Breast epithelium (tissue), 4 donors: ENCODE data around the gene FRMD4A. TPM values are rescaled to one million over a fixed set of nuclear protein-coding genes. Genes with fewer than 3 reads are reported as not detected.

Experiments
- DNase-seq, 2 donors: peaks; one replicate each; pipeline ENCODE4 v3.0.0-alpha.2; 2019; ENCODE audit warnings: low spot score in 2 of 2
- H3K27ac ChIP-seq, 2 donors: fragments of 200-600 bp; sonication (generic) in 1 of 2; one replicate each; pipeline ENCODE4 v1.5.1; 2016 to 2019; ENCODE audit warnings: mild to moderate bottlenecking in 1 of 2
- H3K27me3 ChIP-seq, 2 donors: fragments of 200-600 bp; sonication (generic) in 1 of 2; one replicate each; pipeline versions ENCODE4 v1.5.1 to v1.6.0; 2017 to 2019; ENCODE audit warnings: control low read depth in 1 of 2, mild to moderate bottlenecking in 1 of 2
- H3K36me3 ChIP-seq: fragments of 200-600 bp; one replicate; pipeline ENCODE4 v1.5.1; 2019
- H3K4me1 ChIP-seq, 2 donors: fragments of 200-600 bp; sonication (generic); one replicate each; pipeline ENCODE4 v1.5.1; 2016 to 2019; ENCODE audit warnings: control low read depth in 1 of 2
- H3K4me3 ChIP-seq, 3 donors: fragments of 200-600 bp; sonication (generic); 1 replicate in 2 of 3; 2 replicates in 1 of 3; pipeline ENCODE4 v1.5.1; 2016 to 2019; ENCODE audit warnings: mild to moderate bottlenecking in 3 of 3, moderate library complexity in 2 of 3
- H3K9me3 ChIP-seq, 2 donors: fragments of 200-600 bp; sonication (generic) in 1 of 2; one replicate each; pipeline ENCODE4 v1.5.1; 2016 to 2019; ENCODE audit warnings: control low read depth in 1 of 2
- CTCF ChIP-seq, 3 donors: fragments of 450-650 bp; IDR thresholded peaks; one replicate each; pipeline ENCODE4 v1.5.1; 2016 to 2017; ENCODE audit warnings: antibody characterized with exemption in 3 of 3, mild to moderate bottlenecking in 3 of 3, moderate library complexity in 3 of 3
- POLR2A ChIP-seq: fragments of 450-650 bp; IDR thresholded peaks from one replicate; pipeline ENCODE4 v1.6.1; 2016; ENCODE audit warnings: antibody characterized with exemption, mild to moderate bottlenecking, moderate library complexity
- POLR2AphosphoS5 ChIP-seq, 3 donors: sonication (generic); formaldehyde crosslinking; IDR thresholded peaks; one replicate each; pipeline ENCODE4 v1.6.1; 2017; ENCODE audit warnings: antibody characterized with exemption in 3 of 3
- intact Hi-C: fragments of 100-400 bp; cut with DNase I; formaldehyde crosslinking; loops from one replicate; pipeline ENCODE4 v1.15.1; 2023; ENCODE audit warnings: low total_unique reads
- total RNA-seq, 3 donors: library from RNA; depleted of rRNA; stranded (reverse); fragments of >200 nt; gene quantifications; one replicate each; pipeline ENCODE4 v1.1.0, GENCODE V29; 2016

FRMD4A gene
- total RNA-seq, 3 donors from 2014 or later = 27.5 to 107 (median 34.4) TPM

GRCh38 chr10:13651969-13652720, 678.6 kb downstream of the FRMD4A start:
- TF ChIP-seq POLR2A = no peak
- TF ChIP-seq CTCF (IDR thresholded peaks at IDR 0.05) = no peak
- TF ChIP-seq POLR2AphosphoS5 (IDR thresholded peaks at IDR 0.05) = no peak
- no peak overlapping the region for H3K27ac ChIP-seq
- intact Hi-C loops = no loop called here
- no peaks in the 10 kb centered on the region for H3K4me1 ChIP-seq
- H3K27me3 ChIP-seq = no peaks in the 10 kb centered on the region
- H3K9me3 ChIP-seq = no peaks in the 10 kb centered on the region
- no peaks in the 10 kb centered on the region for H3K36me3 ChIP-seq
- no peak for DNase-seq
- no peak overlapping the region for H3K4me3 ChIP-seq

- Histone ChIP-seq H3K4me1 (no peaks in the 10 kb centered on the region), H3K27me3 (no peaks in the 10 kb centered on the region), H3K36me3 (no peaks in the 10 kb centered on the region), H3K9me3 (no peaks in the 10 kb centered on the region), H3K4me3 (no peak overlapping the region), H3K27ac (no peak overlapping the region)
- intact Hi-C loops = no loop called here
- DNase-seq = no peak
- TF ChIP-seq CTCF (IDR thresholded peaks at IDR 0.05) (no peak), POLR2AphosphoS5 (IDR thresholded peaks at IDR 0.05) (no peak), POLR2A (no peak)
Measured at GRCh38 chr10:13650961-13651360, 679.8 kb downstream of the FRMD4A start.

GRCh38 chr10:13649844-13650520, 680.7 kb downstream of the FRMD4A start:
- DNase-seq = no peak
- no peak overlapping the region for H3K27ac ChIP-seq
- H3K27me3 ChIP-seq = no peaks in the 10 kb centered on the region
- no peaks in the 10 kb centered on the region for H3K4me1 ChIP-seq
- no peaks in the 10 kb centered on the region for H3K36me3 ChIP-seq
- no peak overlapping the region for H3K4me3 ChIP-seq
- H3K9me3 ChIP-seq = no peaks in the 10 kb centered on the region
- intact Hi-C loops = no loop called here
- no peak for TF ChIP-seq POLR2A
- no peak for TF ChIP-seq POLR2AphosphoS5 (IDR thresholded peaks at IDR 0.05)
- TF ChIP-seq CTCF (IDR thresholded peaks at IDR 0.05) = no peak

- H3K27ac ChIP-seq = no peak overlapping the region
- no peaks in the 10 kb centered on the region for H3K9me3 ChIP-seq
- TF ChIP-seq POLR2A = no peak
- TF ChIP-seq CTCF (IDR thresholded peaks at IDR 0.05) = no peak
- TF ChIP-seq POLR2AphosphoS5 (IDR thresholded peaks at IDR 0.05) = no peak
- no peaks in the 10 kb centered on the region for H3K36me3 ChIP-seq
- no peak overlapping the region for H3K4me3 ChIP-seq
- no peak for DNase-seq
- H3K4me1 ChIP-seq = no peaks in the 10 kb centered on the region
- intact Hi-C loops = no loop called here
- H3K27me3 ChIP-seq = no peaks in the 10 kb centered on the region
Measured at GRCh38 chr10:13648425-13648824, 682.3 kb downstream of the FRMD4A start.

- H3K4me3 ChIP-seq = no peak overlapping the region
- DNase-seq = no peak
- intact Hi-C loops = no loop called here
- H3K9me3 ChIP-seq = peaks cover 8 to 14% of the 10 kb centered on the region in 2 donors
- no peaks in the 10 kb centered on the region for H3K27me3 ChIP-seq
- no peaks in the 10 kb centered on the region for H3K4me1 ChIP-seq
- H3K36me3 ChIP-seq = no peaks in the 10 kb centered on the region
- TF ChIP-seq POLR2A (no peak), CTCF (IDR thresholded peaks at IDR 0.05) (no peak), POLR2AphosphoS5 (IDR thresholded peaks at IDR 0.05) (no peak)
- no peak overlapping the region for H3K27ac ChIP-seq
Measured at GRCh38 chr10:13644866-13645265, 685.9 kb downstream of the FRMD4A start.
